Stimulated activated CD8-positive, alpha-beta memory T cell treated with anti-CD3 and anti-CD28 coated beads, Interleukin-15, amount 100 ng/mL, for 48 hours (primary cell): ENCODE measurements around the gene AKAP6.
"Not testable (repeated sequence)": the region's sequence is repeated elsewhere in the genome, so short reads cannot be mapped to it uniquely, and the experiment has no call there.

Experiments
- DNase-seq, 2 donors: peaks; one replicate each; pipeline ENCODE4 v3.0.0-alpha.2; 2020; ENCODE audit warnings: low read depth in 2 of 2

The AKAP6 gene

DNA sequence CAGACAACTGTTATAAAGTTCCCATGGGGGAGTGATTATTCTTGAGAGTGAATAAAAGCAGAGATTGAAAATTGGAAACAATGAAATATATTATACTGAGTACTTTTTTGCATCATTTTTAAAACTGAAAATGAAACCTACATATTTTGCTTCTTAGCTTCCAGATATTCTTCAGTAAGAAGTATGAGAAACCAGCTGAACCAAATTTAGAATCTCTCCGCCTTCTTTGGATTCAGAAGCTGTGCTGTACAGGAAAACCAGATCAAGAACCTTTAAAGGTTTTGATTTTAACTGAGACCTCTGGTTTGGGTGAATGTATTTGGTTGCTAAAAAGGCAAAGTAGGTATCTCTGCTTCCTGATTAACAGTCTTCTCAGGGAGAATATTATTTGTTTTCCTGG lies 109.4 kb downstream of the AKAP6 start:
- no peak for DNase-seq

DNA sequence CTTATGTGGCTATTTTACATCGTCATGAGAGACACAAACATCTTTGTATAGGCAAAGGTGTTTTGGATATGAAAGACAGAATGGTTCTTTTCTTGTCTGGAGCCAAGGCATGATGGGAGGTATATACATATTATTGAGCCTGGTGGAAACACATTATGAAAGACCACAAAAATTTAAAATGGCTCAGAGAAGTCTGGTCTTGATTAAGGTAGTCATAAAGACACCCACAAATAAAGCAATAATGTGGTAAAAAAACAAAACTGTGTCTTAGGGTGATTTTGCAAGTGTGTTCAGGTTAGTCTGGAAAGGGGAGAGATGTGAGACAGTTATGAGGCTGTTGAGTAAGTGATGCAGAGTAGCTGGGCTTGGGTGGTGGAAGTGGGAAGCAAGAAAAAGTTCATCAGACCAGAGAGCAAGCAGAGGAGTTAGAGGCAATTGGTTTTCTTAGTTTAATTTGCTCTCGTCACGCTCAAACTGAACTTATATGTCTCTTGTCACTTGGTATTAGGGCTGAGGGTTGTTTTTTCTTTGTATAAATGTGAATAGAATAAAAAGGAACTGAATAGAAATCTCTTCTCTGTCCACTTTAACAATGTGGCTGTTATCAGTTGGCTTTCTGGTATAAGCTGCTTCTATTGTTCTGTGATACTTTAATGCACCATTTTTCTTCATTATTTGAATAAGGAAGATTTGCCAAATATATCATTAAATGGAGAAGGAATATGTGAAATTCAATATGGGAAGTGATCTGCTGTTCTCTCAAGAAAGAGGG lies 115.0 kb downstream of the AKAP6 start:
- no peak for DNase-seq

DNA sequence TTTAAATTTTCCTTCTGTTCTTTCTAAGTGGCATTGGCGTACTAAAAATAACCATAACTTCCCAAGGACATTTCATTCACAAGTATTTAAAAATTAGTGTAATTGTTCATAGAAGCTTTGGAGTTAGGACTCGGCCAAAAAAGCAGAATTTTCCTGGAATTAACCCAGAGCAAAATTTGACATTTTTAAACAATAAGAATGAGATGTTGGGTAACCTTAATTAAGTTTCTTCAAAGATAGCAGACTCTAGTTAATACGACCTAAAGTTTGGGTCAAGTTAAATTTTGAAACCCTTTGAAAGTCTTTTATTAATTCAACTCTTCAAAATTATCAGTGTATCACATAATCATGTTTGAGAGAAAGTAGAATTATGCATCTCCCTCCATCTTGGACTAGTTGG lies 118.3 kb downstream of the AKAP6 start:
- no peak for DNase-seq

DNA sequence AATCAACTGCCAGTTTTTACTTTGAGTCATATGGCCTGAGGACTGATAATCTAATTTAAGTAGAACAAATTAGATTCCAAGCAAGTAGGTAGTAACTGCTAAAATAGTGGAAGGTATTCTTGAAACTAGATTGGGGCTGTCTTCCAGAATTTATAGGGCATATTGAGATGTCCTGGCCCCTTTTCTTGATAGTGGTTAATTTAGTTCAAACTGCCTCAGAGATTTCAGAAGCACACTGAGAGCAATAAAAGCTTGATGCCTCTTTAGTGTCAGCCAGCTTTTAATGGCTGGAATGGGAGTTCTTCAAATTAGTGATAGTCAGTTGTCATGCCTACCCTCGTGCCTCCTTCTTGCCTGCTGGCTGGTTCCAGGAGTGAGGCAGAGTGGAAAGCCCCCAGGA lies 120.5 kb downstream of the AKAP6 start:
- no peak for DNase-seq

DNA sequence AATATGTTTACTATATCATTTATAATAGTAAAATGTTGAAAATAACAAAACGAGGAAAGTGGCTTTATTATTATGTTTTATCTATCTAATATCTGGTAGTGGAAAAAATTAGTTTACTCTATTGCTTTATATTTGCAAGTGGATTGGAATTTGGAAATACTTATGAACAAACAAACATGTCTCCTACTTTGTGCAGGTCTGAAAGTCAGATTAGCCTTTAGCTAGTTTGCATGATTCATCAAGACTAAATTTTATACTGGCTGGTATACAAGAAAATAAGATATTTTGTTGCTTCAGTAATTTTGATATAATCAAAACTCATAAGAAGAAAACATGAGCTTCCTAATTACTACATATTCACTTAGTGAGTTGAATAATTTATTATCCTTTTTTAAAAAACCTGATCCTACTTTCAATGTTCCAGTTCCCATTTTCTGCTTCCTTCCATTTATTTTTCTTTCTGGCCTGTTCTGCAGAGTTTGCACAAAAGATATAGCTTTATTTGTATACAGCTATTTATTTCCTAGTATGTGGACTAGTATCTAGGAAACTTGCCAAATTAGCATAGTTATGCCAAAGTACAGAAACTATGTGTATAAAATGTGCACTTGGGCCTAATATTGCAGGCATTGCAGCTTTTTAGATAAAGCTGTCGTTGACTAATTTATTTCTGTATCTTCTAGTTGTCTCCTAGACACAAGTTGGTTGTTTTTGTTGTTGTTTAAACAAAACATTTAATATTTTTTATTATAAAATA lies 122.0 kb downstream of the AKAP6 start:
- DNase-seq: no peak

DNA sequence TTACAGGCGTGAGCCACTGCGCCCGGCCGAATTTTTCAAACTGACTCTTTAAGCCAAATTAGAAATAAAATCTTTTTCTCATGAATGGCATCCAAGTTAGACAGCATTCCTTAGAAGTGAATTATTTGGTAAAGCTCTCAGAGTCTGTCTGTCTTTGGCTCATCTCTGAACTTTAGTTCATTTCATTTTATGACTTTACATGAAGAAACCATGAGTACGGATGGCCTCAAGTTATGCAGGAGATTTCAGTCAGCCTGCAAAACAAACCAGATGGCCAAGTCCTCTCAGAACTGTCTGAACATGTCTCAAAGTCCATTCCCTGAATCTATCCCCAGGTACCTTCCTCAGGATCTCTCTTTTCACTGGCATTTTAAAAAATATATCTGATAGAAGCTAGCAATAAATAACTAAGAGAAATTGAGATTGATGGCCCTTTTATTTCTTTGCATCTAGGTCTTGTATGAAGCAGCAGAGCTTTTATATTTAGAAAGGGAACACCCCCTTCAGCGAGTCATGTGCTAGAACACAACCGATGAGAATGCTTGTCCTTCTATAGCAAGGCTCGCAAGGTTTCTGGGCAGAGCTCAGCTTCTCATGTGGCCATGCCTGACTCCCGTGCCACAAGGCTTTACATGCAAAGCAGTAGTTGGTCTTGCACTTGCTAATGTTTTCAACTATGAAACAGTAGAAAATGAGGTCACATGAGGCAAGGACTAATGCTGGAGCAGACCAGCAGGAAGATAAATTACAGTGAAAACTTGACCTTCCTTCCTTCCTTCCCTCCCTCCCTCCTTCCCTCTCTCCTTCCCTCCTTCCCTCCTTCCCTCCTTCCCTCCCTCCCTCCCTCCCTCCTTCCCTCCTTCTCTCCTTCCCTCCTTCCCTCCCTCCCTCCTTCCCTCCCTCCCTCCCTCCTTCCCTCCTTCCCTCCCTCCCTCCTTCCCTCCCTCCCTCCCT lies 125.0 kb downstream of the AKAP6 start:
- no peak for DNase-seq

DNA sequence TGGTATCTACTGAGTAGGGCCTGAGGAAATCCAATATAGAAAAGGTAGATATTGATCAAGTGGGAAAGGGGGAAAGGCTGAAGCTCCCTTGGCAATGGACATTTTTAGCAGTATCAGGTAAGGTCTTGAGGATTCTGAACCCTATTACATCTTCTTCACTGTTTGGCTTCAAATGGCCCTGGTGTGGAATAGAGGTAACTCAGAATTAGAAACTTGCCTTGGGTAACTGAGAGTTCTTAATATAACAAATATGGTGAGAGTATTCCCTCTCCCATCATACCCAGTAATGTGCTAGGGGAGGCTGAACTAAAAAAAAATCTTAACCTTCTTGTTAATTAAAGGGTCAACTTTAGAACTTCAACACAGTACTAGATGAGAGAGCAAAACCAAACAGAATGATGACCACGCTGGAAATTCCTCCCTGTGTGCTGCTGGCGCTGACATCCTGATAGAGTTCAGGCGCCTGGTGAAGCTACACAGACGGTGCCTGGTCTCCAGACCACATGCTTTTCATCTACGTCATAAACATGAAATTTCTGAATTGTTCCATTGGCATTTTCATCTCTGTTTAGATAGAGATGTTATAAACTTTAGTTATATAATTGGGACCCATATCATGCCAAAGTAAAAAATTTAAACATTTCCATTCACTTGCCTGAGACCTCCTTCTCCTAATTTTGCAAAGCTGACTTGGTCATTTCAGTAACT lies 128.3 kb downstream of the AKAP6 start:
- no peak for DNase-seq

DNA sequence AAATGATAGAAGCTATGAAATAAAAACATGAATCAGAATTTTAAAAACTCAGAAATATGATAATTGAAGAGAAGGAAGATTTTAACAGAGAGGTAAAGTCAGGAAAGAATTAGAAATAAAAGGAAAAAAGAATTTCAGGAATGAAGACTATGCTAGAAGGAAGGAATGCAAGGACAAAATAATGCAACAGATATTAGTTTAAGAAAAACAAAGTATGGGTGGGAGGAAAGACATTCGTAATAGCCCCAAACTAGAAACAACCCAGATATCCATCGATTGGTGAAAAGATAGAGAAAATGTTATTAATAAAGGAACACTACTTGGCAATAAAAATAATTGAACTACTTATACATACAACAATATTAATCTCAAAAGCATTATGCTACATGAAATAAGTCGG lies 129.6 kb downstream of the AKAP6 start:
- DNase-seq: no peak

DNA sequence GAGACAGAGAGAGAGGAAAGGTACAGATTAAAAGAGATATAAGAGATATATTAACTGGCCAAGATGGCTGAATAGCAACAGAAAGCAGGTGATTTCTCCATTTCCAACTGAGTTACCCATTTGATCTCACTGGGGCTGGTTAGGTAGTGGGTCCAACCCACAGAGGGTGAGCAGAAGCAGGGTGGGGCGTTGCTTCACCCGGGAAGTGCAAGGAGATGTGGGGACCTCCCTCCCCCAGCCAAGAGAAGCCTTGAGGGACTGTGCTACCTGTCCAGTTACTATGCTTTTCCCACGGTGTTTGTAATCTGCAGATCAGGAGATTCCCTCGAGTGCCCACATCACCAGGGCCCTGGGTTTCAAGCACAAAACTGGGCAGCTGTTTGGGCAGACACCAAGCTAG lies 131.2 kb downstream of the AKAP6 start:
- no peak for DNase-seq

DNA sequence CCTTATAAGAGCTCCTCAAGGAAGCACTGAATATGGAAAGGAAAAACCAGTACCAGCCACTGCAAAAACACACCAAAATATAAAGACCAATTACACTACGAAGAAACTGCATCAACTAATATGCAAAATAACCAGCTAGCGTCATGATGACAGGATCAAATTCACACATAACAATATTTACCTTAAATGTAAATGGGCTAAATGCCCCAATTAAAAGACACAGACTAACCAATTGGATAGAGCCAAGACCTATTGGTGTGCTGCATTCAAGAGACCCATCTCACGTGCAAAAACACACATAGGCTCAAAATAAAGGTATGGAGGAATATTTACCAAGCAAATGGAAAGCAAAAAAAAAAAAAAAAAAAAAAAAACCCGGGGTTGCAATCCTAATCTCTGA lies 133.5 kb downstream of the AKAP6 start:
- DNase-seq: not testable (repeated sequence)

DNA sequence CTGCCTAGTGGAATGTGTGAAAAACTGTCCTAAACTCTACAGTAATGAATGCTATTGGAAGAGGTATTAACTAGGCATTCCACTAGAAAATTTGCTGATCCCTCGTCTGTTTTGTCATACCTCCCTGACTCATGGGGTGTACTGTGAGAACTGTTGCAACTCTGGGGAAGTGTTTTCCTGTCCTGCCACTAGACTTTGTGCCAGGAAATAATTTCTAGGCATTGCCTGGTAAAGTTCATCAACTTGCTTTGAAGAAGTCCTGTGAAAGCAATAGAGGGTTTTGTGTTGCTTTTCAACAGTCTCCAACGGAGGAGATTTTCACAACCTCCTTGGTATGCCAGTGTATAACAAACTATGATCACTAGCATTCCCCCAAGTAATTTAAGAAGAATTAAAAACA lies 139.9 kb downstream of the AKAP6 start:
- DNase-seq: no peak

DNA sequence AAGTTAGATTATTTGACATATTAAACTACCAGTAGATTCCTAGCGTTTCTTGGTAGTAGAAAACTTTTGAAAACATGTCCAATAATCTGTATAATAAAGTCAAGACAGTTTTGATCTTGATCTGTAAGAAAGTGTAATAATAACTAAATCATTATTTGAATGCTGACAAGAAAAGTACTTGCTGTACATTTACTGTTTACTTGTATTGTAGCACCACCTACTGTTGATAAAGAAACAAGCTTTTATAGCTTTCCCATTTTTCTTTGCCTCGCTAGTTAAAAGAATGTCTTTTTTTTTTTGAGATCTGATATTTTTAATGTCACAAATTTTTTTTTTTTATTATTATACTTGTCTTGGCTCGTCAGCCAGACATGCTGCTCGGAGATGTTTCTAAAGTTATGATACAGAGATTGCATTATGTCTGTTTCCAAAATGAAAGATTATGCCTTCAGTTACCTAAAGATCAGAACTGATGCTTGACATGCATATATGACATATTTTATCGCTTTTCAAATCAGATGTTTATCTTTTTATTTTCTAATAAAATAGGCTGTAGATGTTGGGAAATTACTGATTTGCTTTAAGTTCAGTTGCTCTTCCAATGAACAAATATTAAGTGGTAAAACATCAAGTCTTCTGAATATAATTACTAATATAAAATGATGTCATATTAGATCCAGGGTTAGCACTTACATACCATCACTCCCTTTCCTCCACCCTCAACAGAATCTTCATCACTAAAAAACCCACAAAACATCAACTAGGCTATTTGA lies 140.5 kb downstream of the AKAP6 start:
- DNase-seq: no peak

DNA sequence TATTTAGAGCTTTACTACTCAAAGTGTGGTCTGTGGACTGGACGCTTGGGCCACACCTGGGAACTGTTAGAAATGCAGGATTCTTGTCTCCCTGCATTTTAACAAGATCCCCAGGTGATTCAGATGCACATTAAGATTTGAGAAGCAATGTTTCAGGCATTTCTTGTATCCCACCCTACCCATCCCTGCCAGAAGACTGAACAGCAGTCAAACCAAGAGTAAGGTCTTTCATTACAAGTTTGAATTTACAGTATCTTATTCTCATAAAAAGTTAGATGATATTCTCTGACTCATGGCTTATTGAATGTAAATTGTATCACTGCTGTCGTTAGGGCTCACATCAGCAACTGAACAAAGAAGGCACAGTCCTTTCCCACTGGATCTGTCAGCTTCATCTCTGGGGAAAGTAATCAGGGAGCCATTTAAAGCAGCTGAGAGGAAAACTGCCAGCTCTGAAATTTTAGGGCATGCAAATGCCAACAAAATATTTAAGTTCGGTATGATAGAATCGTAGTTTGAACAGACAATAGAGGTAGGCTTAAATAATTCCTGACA lies 141.1 kb downstream of the AKAP6 start:
- DNase-seq: no peak

DNA sequence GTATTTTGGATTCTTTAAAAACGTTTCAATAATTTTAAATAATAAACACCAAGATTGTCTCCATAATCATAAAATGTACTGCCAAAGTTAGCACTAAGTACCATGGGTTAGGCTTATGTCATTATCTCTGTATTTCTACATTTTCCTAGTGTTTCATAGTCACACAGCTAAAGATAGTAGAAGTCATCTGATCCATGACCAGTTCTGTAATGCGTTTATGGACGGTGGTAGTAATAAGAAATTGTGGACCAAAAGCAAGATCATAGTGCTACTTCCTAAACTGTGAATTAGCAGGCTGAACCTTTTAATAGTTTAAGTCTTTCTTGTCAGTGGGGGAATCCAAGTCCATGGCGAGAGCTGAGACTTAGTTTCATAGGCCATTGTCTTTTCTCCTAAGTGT lies 142.1 kb downstream of the AKAP6 start:
- DNase-seq: no peak

DNA sequence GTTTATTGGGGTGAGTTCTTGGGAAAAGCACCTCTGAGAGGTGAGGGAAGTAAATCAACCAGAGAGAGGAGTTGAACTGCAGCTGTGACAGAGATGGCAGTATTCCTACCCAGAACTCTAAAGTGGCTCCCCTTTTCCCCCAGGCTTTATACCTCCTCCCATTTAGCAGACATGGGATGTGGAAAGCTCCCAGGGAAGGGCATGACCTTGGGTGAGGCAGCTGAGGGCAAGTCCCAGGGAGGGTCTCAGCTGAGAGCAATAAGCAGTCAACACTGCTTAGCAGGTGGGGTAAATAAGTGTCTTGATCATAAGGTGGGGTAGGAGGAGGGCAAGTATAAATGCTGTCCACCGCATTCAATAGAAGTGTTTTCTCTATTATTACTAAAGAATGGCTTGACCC lies 143.0 kb downstream of the AKAP6 start:
- DNase-seq: no peak

DNA sequence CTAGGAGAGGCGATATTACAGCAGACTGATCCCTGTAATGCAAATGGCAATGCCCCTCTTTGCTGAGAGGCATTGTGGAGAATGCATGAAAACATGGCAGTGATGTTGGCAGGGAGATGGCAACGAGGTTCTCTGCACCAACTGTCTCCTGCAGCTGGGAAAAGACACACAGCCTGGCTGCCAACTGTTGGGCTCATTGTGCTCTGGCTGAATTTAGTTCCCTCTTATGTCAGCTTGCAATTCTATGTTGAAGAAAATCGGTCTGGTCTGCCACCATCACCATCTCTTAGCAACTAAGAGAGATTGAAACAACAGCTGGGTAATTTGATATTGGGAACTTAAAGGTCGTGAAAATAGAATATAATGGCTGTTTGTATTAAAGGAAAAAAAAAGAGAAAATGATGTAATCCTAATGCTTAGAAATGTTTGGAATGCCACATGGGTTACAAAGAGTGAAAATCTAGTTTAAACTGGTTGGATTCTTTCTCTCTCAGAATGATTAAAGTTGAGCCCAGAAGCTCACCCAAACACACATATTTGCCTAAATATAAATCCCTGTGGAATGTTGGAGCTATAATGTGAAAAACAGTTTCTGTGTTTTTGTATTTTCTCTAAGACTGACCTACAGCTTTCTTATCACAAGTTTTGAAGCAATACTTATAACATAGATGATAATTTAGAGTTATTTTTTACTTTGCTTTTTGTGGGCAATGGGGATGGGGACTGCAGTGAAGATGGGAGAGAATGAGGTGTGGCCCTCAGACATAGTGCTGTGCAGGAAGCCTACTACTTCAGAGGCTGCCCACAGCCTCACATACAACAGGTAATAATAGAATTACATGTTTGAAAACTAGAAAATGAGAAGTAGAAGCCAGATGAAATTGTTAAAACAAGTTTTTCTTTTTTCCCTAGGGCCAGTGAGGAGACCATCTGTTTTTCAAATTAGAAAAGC lies 143.7 kb downstream of the AKAP6 start:
- no peak for DNase-seq

DNA sequence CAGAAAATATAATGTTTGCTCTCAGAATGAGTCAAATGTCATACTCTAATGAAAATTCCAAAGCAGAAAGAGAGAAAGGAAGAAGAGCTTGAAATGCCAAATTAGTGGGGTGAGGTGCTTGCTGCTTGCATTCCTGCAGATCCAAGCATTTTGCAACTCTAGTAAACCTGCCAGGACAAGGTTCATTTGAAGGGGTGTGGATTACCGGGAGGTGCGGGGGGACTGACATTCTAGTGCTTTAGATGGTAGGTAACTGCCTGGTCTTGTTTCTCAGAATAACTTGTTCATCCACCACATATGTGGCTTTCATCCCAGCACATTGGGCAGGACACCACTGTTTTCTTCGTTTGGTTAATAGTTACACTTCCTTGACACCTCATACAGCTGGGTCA lies 144.4 kb downstream of the AKAP6 start:
- DNase-seq: no peak

DNA sequence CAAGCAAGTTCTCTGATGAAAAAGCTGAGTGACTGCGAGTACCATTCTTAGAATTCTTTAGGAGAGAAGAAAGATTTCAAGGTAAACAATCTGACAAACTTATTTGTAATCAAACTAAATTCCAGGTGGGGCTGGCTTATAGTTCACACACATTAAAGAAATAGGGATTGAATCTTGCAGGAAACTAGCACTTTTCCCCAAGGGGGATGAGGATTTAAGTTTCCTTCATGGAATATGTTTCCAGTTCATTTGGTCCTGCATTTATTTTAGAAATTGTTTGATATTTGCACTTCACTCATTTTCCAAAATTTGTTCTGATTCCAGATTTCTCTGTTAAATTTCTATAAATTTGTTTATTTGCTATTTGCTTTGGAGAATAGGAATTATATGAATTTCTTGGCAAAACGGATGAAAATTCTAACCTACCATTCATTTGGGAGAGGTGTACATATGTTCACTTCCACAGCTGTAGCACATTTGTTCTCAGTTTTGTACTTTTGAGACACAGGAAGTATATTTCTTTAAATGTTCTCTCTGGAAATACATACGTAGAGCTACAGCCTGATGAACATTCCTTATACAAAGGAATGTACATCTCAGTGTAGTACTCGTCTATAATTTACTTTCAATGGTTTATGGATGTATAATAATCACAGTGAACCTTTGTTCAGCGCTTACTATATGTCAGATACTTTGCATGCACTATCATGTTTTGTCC lies 145.5 kb downstream of the AKAP6 start:
- DNase-seq: no peak

DNA sequence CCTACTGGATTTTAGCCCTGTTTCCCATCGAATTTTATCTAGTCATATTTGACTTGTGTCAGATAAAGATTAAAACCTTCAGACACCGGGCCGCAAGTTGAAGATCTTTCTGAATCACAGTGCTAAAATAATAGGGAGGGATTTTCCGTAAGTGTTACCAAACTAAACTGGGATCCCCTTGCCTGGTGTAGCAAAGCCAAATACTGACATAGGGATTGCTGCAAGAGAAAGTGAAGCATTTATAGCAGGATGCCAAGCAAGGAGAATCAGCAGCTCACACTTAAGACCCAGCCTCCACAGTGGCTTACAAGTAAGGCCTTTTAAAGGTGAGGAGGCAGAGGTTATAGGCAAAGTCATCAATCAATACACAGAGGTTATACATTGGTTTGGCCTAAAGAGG lies 147.4 kb downstream of the AKAP6 start:
- DNase-seq: no peak
